DND-41 (cell line): ENCODE measurements around the gene PC.

Experiments used
- ATAC-seq: fragments of 200-7000 bp; cut with Tn5 transposase; 3 replicates; pipeline ENCODE4 v1.9.1; 2021; ENCODE audit warnings: low read depth; ENCODE audit not compliant: insufficient read depth
- DNase-seq: peaks from one replicate; pipeline ENCODE4 v3.0.0-alpha.2; 2020
- H2AFZ ChIP-seq: 2 replicates; pipeline ENCODE4 v1.6.0; 2012; ENCODE audit warnings: low read depth, low read length
- H3K27ac ChIP-seq: 2 replicates; pipeline ENCODE4 v1.5.1; 2012; ENCODE audit warnings: low read length, inconsistent platforms
- H3K27me3 ChIP-seq: fragments of 200-600 bp; sonication (generic); 2 replicates; pipeline ENCODE4 v1.6.0; 2012; ENCODE audit warnings: low read length, mild to moderate bottlenecking, inconsistent platforms; ENCODE audit not compliant: insufficient read depth, poor library complexity
- H3K36me3 ChIP-seq: 2 replicates; pipeline ENCODE4 v1.5.1; 2012; ENCODE audit warnings: low read length, inconsistent platforms; ENCODE audit not compliant: insufficient read depth
- H3K4me1 ChIP-seq: 2 replicates; pipeline ENCODE4 v1.5.1; 2012; ENCODE audit warnings: mild to moderate bottlenecking, low read length; ENCODE audit not compliant: insufficient read depth
- H3K4me2 ChIP-seq: 2 replicates; pipeline ENCODE4 v1.6.0; 2012; ENCODE audit warnings: mild to moderate bottlenecking, moderate library complexity, low read length, inconsistent platforms; ENCODE audit not compliant: insufficient read depth
- H3K4me3 ChIP-seq, 2 experiments: fragments of 200-600 bp in 1 of 2; shearing (Covaris generic) in 1 of 2; 2 replicates each; pipeline ENCODE4 v1.5.1; 2012 to 2016; ENCODE audit warnings: inconsistent platforms in 2 of 2, low read length in 2 of 2, mild to moderate bottlenecking in 2 of 2, low read depth in 1 of 2, moderate library complexity in 1 of 2
- H3K79me2 ChIP-seq: 2 replicates; pipeline ENCODE4 v1.6.0; 2012; ENCODE audit warnings: low read length, inconsistent platforms; ENCODE audit not compliant: insufficient read depth
- H3K9ac ChIP-seq: 2 replicates; pipeline ENCODE4 v1.6.0; 2012; ENCODE audit warnings: low read depth, mild to moderate bottlenecking, inconsistent platforms, low read length, moderate library complexity
- H3K9me3 ChIP-seq: 2 replicates; pipeline ENCODE4 v1.5.1; 2012; ENCODE audit warnings: low read length, moderate library complexity, mild to moderate bottlenecking, inconsistent platforms; ENCODE audit not compliant: insufficient read depth, severe bottlenecking
- H4K20me1 ChIP-seq: 2 replicates; pipeline ENCODE4 v1.6.0; 2012; ENCODE audit warnings: low read length; ENCODE audit not compliant: insufficient read depth
- EZH2 ChIP-seq: IDR thresholded peaks from 3 replicates; pipeline ENCODE4 v1.6.1; 2012; ENCODE audit warnings: borderline replicate concordance, low read depth, mild to moderate bottlenecking, moderate library complexity, low read length, inconsistent platforms; ENCODE audit not compliant: severe bottlenecking
- TF ChIP-seq, protein P1 (sequence below): IDR thresholded peaks from 2 replicates; pipeline ENCODE4 v1.5.1; 2012; ENCODE audit warnings: borderline replicate concordance, low read length, moderate library complexity, mild to moderate bottlenecking; ENCODE audit not compliant: poor library complexity, severe bottlenecking; ENCODE audit errors: extremely low read depth

PC gene

GRCh38 chr11:66842896-66843775 is 115.0 kb downstream of the PC start, which contains the start of gene RCE1:
Gene RCE1 (plus strand): TSS chr11:66843441. CDS start chr11:66843456, 15 bp downstream.
- Histone ChIP-seq H3K4me1 (peaks cover 40% of the 10 kb centered on the region), H3K9ac (peak within 1 kb of the TSS; percentile 97), H3K36me3 (peaks cover 70% of the 10 kb centered on the region), H3K27me3 (no peaks in the 10 kb centered on the region), H3K4me2 (peak within 1 kb of the TSS; percentile 97), H3K4me3 (peak within 1 kb of the TSS; percentile 77 to 82), H4K20me1 (peaks cover 41% of the 10 kb centered on the region), H3K9me3 (no peaks in the 10 kb centered on the region), H3K27ac (peak within 1 kb of the TSS; percentile 95), H2AFZ (peak within 1 kb of the TSS; percentile 79), H3K79me2 (peaks cover 60% of the 10 kb centered on the region)
- DNase-seq = peak; percentile 93
- peak; percentile 81 for ATAC-seq
- no peak for TF ChIP-seq EZH2
- TF ChIP-seq, protein P1, sequence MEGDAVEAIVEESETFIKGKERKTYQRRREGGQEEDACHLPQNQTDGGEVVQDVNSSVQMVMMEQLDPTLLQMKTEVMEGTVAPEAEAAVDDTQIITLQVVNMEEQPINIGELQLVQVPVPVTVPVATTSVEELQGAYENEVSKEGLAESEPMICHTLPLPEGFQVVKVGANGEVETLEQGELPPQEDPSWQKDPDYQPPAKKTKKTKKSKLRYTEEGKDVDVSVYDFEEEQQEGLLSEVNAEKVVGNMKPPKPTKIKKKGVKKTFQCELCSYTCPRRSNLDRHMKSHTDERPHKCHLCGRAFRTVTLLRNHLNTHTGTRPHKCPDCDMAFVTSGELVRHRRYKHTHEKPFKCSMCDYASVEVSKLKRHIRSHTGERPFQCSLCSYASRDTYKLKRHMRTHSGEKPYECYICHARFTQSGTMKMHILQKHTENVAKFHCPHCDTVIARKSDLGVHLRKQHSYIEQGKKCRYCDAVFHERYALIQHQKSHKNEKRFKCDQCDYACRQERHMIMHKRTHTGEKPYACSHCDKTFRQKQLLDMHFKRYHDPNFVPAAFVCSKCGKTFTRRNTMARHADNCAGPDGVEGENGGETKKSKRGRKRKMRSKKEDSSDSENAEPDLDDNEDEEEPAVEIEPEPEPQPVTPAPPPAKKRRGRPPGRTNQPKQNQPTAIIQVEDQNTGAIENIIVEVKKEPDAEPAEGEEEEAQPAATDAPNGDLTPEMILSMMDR = no peak

DNA sequence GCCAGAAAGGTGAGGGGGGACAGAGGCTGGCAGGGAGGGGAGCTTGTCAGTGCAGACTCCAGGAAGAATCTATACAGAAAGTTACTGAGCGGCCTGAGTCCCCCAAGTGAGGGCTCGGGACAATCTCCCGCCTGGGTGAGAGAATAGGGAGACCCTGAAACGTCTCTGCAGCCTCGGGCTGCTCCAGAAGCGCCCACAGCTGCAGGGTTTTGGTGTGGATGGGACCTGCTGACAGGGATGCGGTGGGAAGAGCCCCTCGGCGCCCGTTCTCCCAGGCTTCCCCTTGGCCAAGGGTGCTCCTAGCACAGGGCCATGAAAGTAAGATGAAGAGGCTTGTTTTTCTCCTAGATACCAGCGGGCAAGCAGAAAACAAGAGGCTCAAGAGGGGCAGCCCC is 115.7 kb downstream of the PC start:
- Histone ChIP-seq H3K9ac (peak overlapping the region; percentile 97), H4K20me1 (peaks cover 45% of the 10 kb centered on the region), H3K27ac (peak overlapping the region; percentile 95), H2AFZ (peak overlapping the region; percentile 79), H3K9me3 (no peaks in the 10 kb centered on the region), H3K4me2 (peak overlapping the region; percentile 97), H3K36me3 (peaks cover 70% of the 10 kb centered on the region), H3K27me3 (no peaks in the 10 kb centered on the region), H3K4me1 (peaks cover 40% of the 10 kb centered on the region), H3K4me3 (peak overlapping the region; percentile 77 to 82), H3K79me2 (peaks cover 60% of the 10 kb centered on the region)
- no peak for TF ChIP-seq EZH2
- TF ChIP-seq, protein P1 = no peak
- ATAC-seq (peak; percentile 7; the same call in 2 of the 3 replicates), DNase-seq (no peak)

- no peaks in the 10 kb centered on the region for H3K27me3 ChIP-seq
- H4K20me1 ChIP-seq = peaks cover 45% of the 10 kb centered on the region
- H3K4me3 ChIP-seq = peak overlapping the region; percentile 77 to 82; a peak in 3 of 4 replicates
- H3K4me1 ChIP-seq = peaks cover 40% of the 10 kb centered on the region
- no peak for TF ChIP-seq EZH2
- TF ChIP-seq, protein P1 = no peak
- peak overlapping the region; percentile 97 for H3K4me2 ChIP-seq
- peaks cover 60% of the 10 kb centered on the region for H3K79me2 ChIP-seq
- H3K27ac ChIP-seq = peak overlapping the region; percentile 95
- H3K9ac ChIP-seq = peak overlapping the region; percentile 97
- no peak overlapping the region for H2AFZ ChIP-seq
- DNase-seq (no peak), ATAC-seq (no peak)
- no peaks in the 10 kb centered on the region for H3K9me3 ChIP-seq
- H3K36me3 ChIP-seq = peaks cover 66% of the 10 kb centered on the region
These were observed 116.3 kb downstream of the PC start for GRCh38 chr11:66841861-66842260.
